ENCODE results near the gene ABCB1.

- TF ChIP-seq TCF12 (IDR thresholded peaks at IDR 0.05; ENCODE audit: low read depth) (no peak), CEBPB (IDR thresholded peaks at IDR 0.05) (no peak)
These were observed 26.1 kb downstream of the ABCB1 start for GRCh38 chr7:87574630-87575029.

All from Ishikawa (cell line).